Neuron (in vitro differentiated cells): ENCODE measurements around the gene GMDS.
A peak's percentile ranks its signal among the peaks of the same experiment; 100 is the strongest.

Experiments used
- H2AFZ ChIP-seq: one replicate; pipeline ENCODE4 v1.6.1; 2013; ENCODE audit warnings: low read depth, mild to moderate bottlenecking, inconsistent platforms, low read length, moderate library complexity
- H3K27me3 ChIP-seq: one replicate; pipeline ENCODE4 v1.6.1; 2013; ENCODE audit warnings: low read length; ENCODE audit not compliant: insufficient read depth
- H3K36me3 ChIP-seq: one replicate; pipeline ENCODE4 v1.6.1; 2013; ENCODE audit warnings: low read length; ENCODE audit not compliant: insufficient read depth
- H3K4me1 ChIP-seq: one replicate; pipeline ENCODE4 v1.6.1; 2013; ENCODE audit warnings: low read length; ENCODE audit not compliant: insufficient read depth
- H3K4me3 ChIP-seq: 2 replicates; pipeline ENCODE4 v1.5.1; 2013; ENCODE audit warnings: mild to moderate bottlenecking, low read length, moderate library complexity
- H3K9me3 ChIP-seq: one replicate; pipeline ENCODE4 v1.6.1; 2013; ENCODE audit warnings: low read length

The GMDS gene

GRCh38 chr6:1600063-1600763 lies 645.2 kb downstream of the GMDS start:
- H3K4me3 ChIP-seq, result no peak overlapping the region
- peaks cover 32% of the 10 kb centered on the region for H3K27me3 ChIP-seq

DNA sequence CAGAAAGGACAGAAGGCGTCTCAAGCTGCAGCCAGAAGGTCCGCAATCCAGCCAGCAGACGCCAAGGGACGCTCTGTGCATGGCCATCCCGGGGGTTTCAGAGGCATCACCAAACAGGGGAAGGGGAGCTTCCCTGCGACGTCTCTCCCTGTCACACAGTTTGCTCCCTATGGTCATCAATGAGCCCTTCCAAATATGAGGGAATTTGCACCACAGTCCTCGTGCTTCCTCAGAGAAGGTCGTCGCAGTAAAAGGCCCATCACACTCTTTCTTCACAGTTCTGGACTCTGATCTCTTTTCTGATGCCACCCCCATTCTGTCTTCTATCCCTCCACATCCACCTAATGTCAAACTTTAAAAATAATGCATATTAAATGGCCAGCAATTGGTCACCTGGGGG lies 645.9 kb downstream of the GMDS start:
- Histone ChIP-seq H2AFZ (no peak overlapping the region), H3K27me3 (peaks cover 24% of the 10 kb centered on the region), H3K4me3 (no peak overlapping the region), H3K9me3 (no peaks in the 10 kb centered on the region), H3K36me3 (no peaks in the 10 kb centered on the region), H3K4me1 (peaks cover 9% of the 10 kb centered on the region)

More at GRCh38 chr6:1600063-1600763, 645.2 kb downstream of the GMDS start:
- H2AFZ ChIP-seq, result no peak overlapping the region
- peaks cover 9% of the 10 kb centered on the region for H3K4me1 ChIP-seq
- H3K9me3 ChIP-seq, result no peaks in the 10 kb centered on the region
- H3K36me3 ChIP-seq, result no peaks in the 10 kb centered on the region

- Histone ChIP-seq H3K4me3 (no peak overlapping the region), H3K9me3 (no peaks in the 10 kb centered on the region), H3K4me1 (peaks cover 9% of the 10 kb centered on the region), H3K36me3 (no peaks in the 10 kb centered on the region), H2AFZ (no peak overlapping the region), H3K27me3 (peaks cover 23% of the 10 kb centered on the region)
These were observed 646.5 kb downstream of the GMDS start for GRCh38 chr6:1598886-1599285.

DNA sequence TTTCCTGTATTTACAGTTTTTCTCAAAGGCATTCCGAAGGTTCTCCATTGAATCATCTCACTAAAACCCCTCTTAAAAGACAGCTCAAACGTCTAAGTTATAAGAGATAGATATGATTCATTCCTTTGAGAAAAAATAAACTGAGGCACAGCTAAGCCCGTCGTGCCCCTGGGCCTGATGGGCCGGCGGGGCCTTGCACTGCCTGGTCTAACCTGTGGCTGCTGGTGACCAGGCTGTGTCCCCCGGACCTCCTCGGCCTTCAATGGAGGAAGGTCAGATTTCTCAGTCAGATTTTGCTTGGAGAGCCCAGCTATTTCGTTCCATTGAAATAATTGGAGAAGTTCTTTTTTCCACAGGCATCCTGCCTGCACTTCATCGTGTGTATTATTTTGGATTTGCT lies 647.0 kb downstream of the GMDS start:
- no peak overlapping the region for H2AFZ ChIP-seq
- H3K27me3 ChIP-seq, result peaks cover 19% of the 10 kb centered on the region
- no peaks in the 10 kb centered on the region for H3K36me3 ChIP-seq
- no peaks in the 10 kb centered on the region for H3K9me3 ChIP-seq
- peaks cover 9% of the 10 kb centered on the region for H3K4me1 ChIP-seq
- H3K4me3 ChIP-seq, result no peak overlapping the region

DNA sequence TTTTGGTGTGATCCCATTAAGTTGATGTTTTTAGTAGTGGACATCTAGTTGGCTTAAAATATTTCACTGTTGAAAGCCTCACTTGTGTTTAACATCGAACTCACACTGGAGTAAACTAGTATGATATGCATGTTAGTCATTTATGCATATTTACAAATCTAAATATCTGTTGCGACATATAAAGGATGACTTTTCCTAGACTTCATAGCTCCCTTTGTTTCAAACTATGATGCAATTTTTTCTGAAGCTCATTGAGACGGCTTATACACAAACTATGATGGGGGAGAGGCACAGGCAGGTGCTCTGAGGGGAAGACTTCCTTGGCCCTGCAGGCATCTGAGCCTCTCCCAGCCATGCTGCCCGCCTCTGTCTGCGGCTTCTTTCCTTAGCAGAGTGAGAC lies 647.5 kb downstream of the GMDS start:
- Histone ChIP-seq H3K36me3 (no peaks in the 10 kb centered on the region), H3K4me3 (no peak overlapping the region), H3K27me3 (peaks cover 15% of the 10 kb centered on the region), H3K9me3 (no peaks in the 10 kb centered on the region), H2AFZ (no peak overlapping the region), H3K4me1 (peaks cover 9% of the 10 kb centered on the region)

GRCh38 chr6:1597121-1597744 lies 648.2 kb downstream of the GMDS start:
- no peak overlapping the region for H3K4me3 ChIP-seq
- no peaks in the 10 kb centered on the region for H3K36me3 ChIP-seq
- H3K4me1 ChIP-seq, result peaks cover 9% of the 10 kb centered on the region
- H3K27me3 ChIP-seq, result peaks cover 12% of the 10 kb centered on the region
- no peaks in the 10 kb centered on the region for H3K9me3 ChIP-seq
- H2AFZ ChIP-seq, result no peak overlapping the region

DNA sequence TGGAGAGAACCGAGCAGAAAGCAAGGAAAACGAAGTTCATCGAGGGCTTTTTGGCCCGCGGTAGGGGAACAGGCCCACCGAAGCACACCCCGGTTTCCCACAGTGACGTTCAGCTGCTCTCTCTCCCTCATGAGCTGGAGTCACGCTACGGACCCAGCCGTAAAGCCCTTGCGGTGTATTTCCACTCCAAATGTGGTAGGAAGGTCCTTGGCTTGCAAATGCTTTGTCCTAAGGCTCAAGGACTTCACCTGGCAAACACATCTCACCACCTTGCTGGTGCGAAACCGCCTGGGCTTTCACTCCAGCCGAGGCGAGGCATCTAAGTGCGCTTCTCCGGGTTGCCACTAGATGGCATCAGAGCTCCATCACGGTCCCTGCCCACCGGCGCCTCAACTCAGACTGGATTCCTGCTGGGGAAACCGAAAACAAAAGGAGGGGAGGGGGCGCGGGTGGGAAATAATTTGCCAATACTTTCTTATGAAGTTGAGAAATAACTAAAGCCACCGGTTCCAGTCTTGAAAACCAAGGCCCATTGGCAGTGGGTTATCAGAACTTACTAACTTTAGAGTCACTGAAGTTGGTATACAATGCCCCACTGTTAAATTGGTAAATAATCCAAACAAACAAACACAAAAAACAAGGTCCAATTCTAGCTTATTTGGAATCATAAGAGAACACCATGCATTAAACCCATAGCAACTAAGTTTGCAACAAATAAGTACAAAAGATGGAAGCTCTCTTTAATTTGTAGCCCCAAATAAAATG lies 649.1 kb downstream of the GMDS start:
- Histone ChIP-seq H3K4me3 (peak overlapping the region; percentile 34), H3K27me3 (peaks cover 8% of the 10 kb centered on the region)

GRCh38 chr6:1595271-1596087 lies 649.9 kb downstream of the GMDS start:
- Histone ChIP-seq H3K4me1 (peaks cover 9% of the 10 kb centered on the region), H2AFZ (peak overlapping the region; percentile 60), H3K27me3 (peaks cover 6% of the 10 kb centered on the region), H3K4me3 (no peak overlapping the region), H3K36me3 (no peaks in the 10 kb centered on the region), H3K9me3 (no peaks in the 10 kb centered on the region)

More for the DNA sequence above, 649.1 kb downstream of the GMDS start:
- H2AFZ ChIP-seq, result peak overlapping the region; percentile 60
- no peaks in the 10 kb centered on the region for H3K9me3 ChIP-seq
- H3K36me3 ChIP-seq, result no peaks in the 10 kb centered on the region
- H3K4me1 ChIP-seq, result peaks cover 9% of the 10 kb centered on the region

DNA sequence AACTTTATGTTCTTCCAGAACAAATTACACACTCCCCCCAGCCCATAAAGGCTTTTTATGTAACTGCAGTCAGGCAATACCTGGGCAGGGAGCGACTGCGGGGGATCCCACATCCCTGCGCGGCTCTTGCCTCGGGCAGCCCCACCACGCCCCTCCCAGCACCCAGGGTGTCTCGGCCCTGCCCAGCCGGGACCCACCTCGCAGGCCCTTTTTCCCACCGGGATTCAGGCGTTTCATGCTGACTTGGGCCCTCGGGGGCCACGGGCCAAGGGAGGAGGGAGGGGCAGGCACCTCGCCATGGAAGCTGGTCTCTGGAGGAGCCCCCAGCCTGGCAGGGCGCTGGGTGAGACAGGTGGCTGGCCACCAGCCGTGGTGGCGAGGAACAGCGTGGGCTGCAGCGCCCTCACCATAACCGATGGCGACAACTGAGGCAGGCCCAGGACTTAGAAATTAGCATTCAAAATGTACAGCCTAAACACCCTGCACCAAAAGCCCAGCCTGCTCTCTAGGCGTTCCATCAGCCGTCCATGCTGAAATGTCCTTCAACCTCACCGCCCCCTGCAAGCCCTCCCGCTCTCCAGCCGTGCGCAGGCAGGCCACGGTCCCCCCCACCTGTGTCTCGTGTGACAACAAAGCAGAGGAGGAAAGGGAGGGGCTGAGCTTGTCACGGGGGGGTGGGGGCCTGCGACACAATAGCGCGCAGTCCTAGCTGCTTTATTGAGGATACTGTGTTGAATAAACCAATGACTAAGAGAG lies 650.8 kb downstream of the GMDS start:
- no peak overlapping the region for H2AFZ ChIP-seq
- no peaks in the 10 kb centered on the region for H3K9me3 ChIP-seq
- no peak overlapping the region for H3K4me3 ChIP-seq
- peaks cover 9% of the 10 kb centered on the region for H3K4me1 ChIP-seq
- no peaks in the 10 kb centered on the region for H3K36me3 ChIP-seq
- H3K27me3 ChIP-seq, result peaks cover 6% of the 10 kb centered on the region

GRCh38 chr6:1593958-1594314 lies 651.5 kb downstream of the GMDS start:
- H3K27me3 ChIP-seq, result peaks cover 6% of the 10 kb centered on the region

DNA sequence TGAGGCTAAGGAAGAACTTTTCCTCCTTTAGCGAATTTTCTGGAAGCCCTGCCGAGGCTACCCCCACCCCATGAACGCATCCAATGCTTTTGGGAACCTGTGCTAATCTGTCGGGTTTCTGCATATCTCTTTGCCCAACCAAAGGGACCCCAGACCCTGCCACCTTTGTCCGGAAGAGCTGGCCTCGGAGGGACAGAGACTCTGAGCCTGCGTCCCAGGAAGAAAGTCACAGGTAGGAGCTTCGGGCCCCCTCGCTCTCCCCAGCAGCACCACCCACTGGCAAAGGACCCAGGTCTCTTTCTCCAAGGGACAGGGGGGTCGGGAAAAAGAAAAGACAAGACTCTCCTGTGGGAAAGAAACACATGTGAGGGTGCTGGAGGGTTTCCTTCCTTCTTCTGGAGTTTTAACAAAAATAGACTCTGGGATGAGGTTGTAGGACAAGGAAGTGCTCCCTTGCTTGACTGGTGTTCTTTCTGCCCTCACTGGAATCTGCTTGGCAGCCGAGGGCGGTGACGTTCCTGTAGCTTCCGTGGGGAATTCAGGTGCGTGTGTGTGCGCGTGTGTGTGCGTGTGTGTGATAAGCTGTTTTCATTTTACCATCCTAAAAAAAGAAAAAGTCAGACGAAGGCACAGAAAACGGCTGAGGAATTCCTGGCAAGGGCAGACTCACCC lies 652.0 kb downstream of the GMDS start:
- Histone ChIP-seq H3K27me3 (peaks cover 4% of the 10 kb centered on the region), H3K9me3 (no peaks in the 10 kb centered on the region), H3K36me3 (no peaks in the 10 kb centered on the region), H3K4me3 (no peak overlapping the region), H3K4me1 (peaks cover 9% of the 10 kb centered on the region), H2AFZ (no peak overlapping the region)

More at GRCh38 chr6:1593958-1594314, 651.5 kb downstream of the GMDS start:
- Histone ChIP-seq H3K4me1 (peaks cover 9% of the 10 kb centered on the region), H2AFZ (no peak overlapping the region), H3K4me3 (no peak overlapping the region), H3K9me3 (no peaks in the 10 kb centered on the region), H3K36me3 (no peaks in the 10 kb centered on the region)

- no peaks in the 10 kb centered on the region for H3K9me3 ChIP-seq
- peaks cover 9% of the 10 kb centered on the region for H3K4me1 ChIP-seq
- peaks cover 2% of the 10 kb centered on the region for H3K27me3 ChIP-seq
- H3K36me3 ChIP-seq, result no peaks in the 10 kb centered on the region
- H2AFZ ChIP-seq, result no peak overlapping the region
- no peak overlapping the region for H3K4me3 ChIP-seq
These were observed 652.6 kb downstream of the GMDS start for GRCh38 chr6:1592852-1593251.
